Mesodermal cell (in vitro differentiated cells): ENCODE measurements around the gene SYNPO2.

Source experiments
- H3K27ac ChIP-seq: 2 replicates; pipeline ENCODE4 v1.7.0; 2013; ENCODE audit warnings: mild to moderate bottlenecking, low read depth, low read length, moderate library complexity; ENCODE audit not compliant: severe bottlenecking
- H3K36me3 ChIP-seq: 2 replicates; pipeline ENCODE4 v1.7.1; 2013; ENCODE audit warnings: mild to moderate bottlenecking, low read length, moderate library complexity; ENCODE audit not compliant: control insufficient read depth, insufficient read depth
- H3K4me1 ChIP-seq: one replicate; pipeline ENCODE4 v1.7.1; 2013; ENCODE audit warnings: mild to moderate bottlenecking, low read length; ENCODE audit not compliant: insufficient read depth, control insufficient read depth, poor library complexity, severe bottlenecking
- H3K4me3 ChIP-seq: 2 replicates; pipeline ENCODE4 v1.7.0; 2013; ENCODE audit warnings: low read length, control low read depth, mild to moderate bottlenecking; ENCODE audit not compliant: insufficient read depth, poor library complexity, severe bottlenecking; ENCODE audit errors: extremely low read depth
- H3K9me3 ChIP-seq: 2 replicates; pipeline ENCODE4 v1.7.1; 2013; ENCODE audit warnings: mild to moderate bottlenecking, low read length, moderate library complexity; ENCODE audit not compliant: control insufficient read depth
- WGBS, 2 experiments: methylation state at CpG; one replicate each; pipeline ENCODE4 v1.1.5; 2013; ENCODE audit warnings: missing lambda C conversion rate in 2 of 2; ENCODE audit not compliant: insufficient coverage in 2 of 2; 5-methylcytosine and 5-hydroxymethylcytosine counted together

The SYNPO2 gene

DNA sequence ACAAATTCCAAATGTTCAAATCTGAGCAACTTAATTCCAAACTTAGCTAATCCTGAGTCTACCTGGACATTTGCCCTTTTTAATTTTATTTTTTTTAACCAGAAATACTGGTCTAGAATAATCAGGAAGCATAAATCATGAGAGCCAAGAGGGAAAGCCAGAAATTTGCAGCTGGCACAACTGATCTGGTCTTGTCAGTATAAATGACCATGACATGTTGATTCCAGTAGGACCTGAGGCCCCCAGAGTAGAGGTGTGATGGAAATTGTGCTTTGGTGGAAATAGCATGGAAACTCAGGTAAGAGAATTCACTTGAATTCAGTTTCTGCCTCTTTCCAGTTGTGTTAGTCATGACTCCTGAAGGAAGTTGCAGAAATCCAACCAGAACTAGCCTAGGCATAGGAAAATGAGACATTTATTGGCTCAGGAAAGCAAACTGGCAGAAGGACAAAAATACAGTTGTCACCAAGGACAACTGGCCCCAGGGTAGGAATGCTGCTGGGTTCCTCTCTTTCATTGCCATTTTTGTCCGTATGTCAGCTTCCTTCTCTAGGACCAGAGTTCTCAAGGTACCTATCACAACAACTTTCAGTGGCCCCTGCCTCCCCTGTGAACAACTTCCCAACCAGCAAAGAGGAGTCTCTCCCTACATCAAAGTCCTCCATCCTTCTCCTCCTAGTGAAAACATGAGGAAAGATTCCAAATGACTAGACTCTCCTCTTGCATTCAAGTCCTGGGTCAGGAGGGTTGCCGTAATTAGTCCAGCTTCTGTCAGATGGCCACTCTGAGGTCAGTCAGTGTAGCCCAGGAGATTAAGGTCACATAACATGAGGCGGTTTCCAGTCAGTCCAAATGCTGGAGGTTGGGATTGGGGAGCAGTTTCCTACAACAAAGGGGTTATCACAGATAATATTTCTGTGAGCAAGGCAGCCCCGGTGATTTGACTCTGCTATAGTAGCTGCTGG, 217.7 kb downstream of the SYNPO2 start:
- no peaks in the 10 kb centered on the region for H3K36me3 ChIP-seq
- H3K9me3 ChIP-seq: no peaks in the 10 kb centered on the region
- H3K27ac ChIP-seq: no peak overlapping the region
- WGBS, 2 experiments: 92 to 100% methylated on average over 2 to 3 of the region's 4 CpGs
- no peak overlapping the region for H3K4me3 ChIP-seq
- peaks cover 39% of the 10 kb centered on the region for H3K4me1 ChIP-seq

DNA sequence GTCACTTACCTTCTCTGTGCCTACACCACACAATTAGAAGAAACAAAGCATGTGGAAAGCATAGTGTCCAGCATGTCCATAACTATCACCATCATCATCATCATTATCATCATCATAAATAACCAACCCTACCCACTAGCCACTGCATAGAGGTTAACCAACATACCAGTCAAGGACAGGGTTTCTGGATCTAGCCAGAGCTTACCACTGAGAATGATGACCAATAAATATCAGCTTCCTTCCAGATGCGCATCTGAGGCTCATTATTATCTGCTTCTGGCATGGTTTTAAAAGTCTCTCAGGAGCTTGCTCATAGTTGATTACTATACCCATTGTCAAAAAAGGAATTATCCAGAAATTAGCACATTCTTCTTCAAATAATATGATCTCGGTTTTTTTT, 221.5 kb downstream of the SYNPO2 start:
- H3K36me3 ChIP-seq: no peaks in the 10 kb centered on the region
- peaks cover 24% of the 10 kb centered on the region for H3K4me1 ChIP-seq
- WGBS, 2 experiments: 94 to 100% methylated on average over 1 to 2 of the region's 2 CpGs
- no peak overlapping the region for H3K4me3 ChIP-seq
- H3K9me3 ChIP-seq: no peaks in the 10 kb centered on the region
- no peak overlapping the region for H3K27ac ChIP-seq
